HEK293T (cell line): ENCODE measurements around the gene ARID1A.
"Not testable (repeated sequence)": the region's sequence is repeated elsewhere in the genome, so short reads cannot be mapped to it uniquely, and the experiment has no call there.

Source experiments
- CTCF ChIA-PET: fragments of 350-600 bp; formaldehyde crosslinking; extraction: SDS; loops from one replicate; lab custom pipeline; 2021; ENCODE audit warnings: antibody characterized with exemption, inconsistent platforms; lab: Yijun Ruan, JAX
- POLR2A ChIA-PET: fragments of 350-600 bp; formaldehyde crosslinking; extraction: SDS; loops from one replicate; lab custom pipeline; 2020; ENCODE audit warnings: antibody characterized with exemption, inconsistent platforms; lab: Yijun Ruan, JAX
- DNase-seq: peaks from one replicate; pipeline ENCODE4 v3.0.0; 2012; ENCODE audit warnings: mixed read lengths; ENCODE audit errors: extremely low spot score
- ARNT ChIP-seq: fragments of 450-650 bp; IDR thresholded peaks from 2 replicates; pipeline ENCODE4 v1.6.1; 2017; ENCODE audit warnings: mild to moderate bottlenecking
- BHLHE40 ChIP-seq: fragments of 450-650 bp; IDR thresholded peaks from 2 replicates; pipeline ENCODE4 v1.6.1; 2016; ENCODE audit warnings: mild to moderate bottlenecking, moderate library complexity, borderline replicate concordance
- CTBP1 ChIP-seq: fragments of 450-650 bp; IDR thresholded peaks from 2 replicates; pipeline ENCODE4 v1.6.1; 2016; ENCODE audit warnings: borderline replicate concordance
- ELF4 ChIP-seq: fragments of 450-650 bp; IDR thresholded peaks from 2 replicates; pipeline ENCODE4 v1.6.1; 2017; ENCODE audit warnings: antibody characterized with exemption
- FOXA1 ChIP-seq: fragments of 450-650 bp; IDR thresholded peaks from 2 replicates; pipeline ENCODE4 v1.6.1; 2016; ENCODE audit warnings: mild to moderate bottlenecking
- FOXK2 ChIP-seq: fragments of 450-650 bp; IDR thresholded peaks from 2 replicates; pipeline ENCODE4 v1.6.1; 2016; ENCODE audit warnings: mild to moderate bottlenecking
- FOXM1 ChIP-seq: fragments of 450-650 bp; IDR thresholded peaks from 2 replicates; pipeline ENCODE4 v1.6.1; 2017; ENCODE audit warnings: mild to moderate bottlenecking, borderline replicate concordance
- HDGF ChIP-seq: fragments of 450-650 bp; IDR thresholded peaks from 2 replicates; pipeline ENCODE4 v1.6.1; 2017; ENCODE audit warnings: antibody characterized with exemption, borderline replicate concordance
- L3MBTL2 ChIP-seq: fragments of 450-650 bp; conservative IDR thresholded peaks from 2 replicates; pipeline ENCODE4 v1.6.1; 2016; ENCODE audit warnings: mild to moderate bottlenecking
- LEF1 ChIP-seq: fragments of 450-650 bp; IDR thresholded peaks from 2 replicates; pipeline ENCODE4 v1.6.1; 2017; ENCODE audit warnings: mild to moderate bottlenecking, borderline replicate concordance
- NFRKB ChIP-seq: fragments of 450-650 bp; IDR thresholded peaks from 2 replicates; pipeline ENCODE4 v1.6.1; 2016; ENCODE audit warnings: mild to moderate bottlenecking, moderate library complexity
- SP1 ChIP-seq: fragments of 450-650 bp; IDR thresholded peaks from 2 replicates; pipeline ENCODE4 v1.6.1; 2017
- SUZ12 ChIP-seq: fragments of 450-650 bp; IDR thresholded peaks from 2 replicates; pipeline ENCODE4 v1.6.1; 2016; ENCODE audit warnings: mild to moderate bottlenecking
- TARDBP ChIP-seq: fragments of 450-650 bp; IDR thresholded peaks from 2 replicates; pipeline ENCODE4 v1.6.1; 2016
- ZNF384 ChIP-seq: fragments of 450-650 bp; IDR thresholded peaks from 2 replicates; pipeline ENCODE4 v1.6.1; 2016
- TF ChIP-seq, protein P1 (sequence below): fragments of 450-650 bp; IDR thresholded peaks from 2 replicates; pipeline ENCODE4 v1.6.1; 2016

The ARID1A gene

DNA sequence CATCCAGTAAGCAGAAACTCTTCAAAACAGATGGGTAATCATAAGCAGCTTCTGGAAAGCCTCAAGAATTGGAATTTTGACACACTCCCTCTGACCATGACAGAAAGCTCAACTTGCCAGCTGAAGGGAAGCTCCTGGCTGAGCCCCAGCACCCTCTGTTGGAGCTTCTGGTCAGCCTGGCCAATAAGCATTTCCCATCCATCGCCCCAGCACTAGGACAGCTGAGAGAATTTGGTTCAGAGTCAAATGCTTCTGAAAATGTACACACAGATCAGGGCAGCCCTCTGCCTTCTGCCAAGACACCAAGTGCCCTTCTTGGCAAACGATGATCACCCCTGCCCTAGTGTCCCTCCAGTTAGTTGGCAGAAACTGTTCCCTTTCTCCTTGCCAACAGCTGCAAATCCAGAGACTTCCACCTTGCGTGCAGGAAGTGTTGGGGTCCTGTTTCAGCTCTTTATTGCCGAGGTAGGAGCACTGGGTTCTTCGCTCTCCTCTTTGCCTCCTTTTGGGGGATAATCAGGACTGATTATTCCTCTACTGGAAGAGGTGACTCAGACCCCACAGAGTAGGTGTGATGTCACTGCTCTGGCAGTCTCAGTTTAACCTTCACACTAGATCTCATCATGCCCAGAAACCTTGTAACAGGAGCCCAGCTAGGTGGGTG is 103.8 kb downstream of the ARID1A start:
- TF ChIP-seq TARDBP (no peak), FOXA1 (no peak), LEF1 (no peak), BHLHE40 (no peak), ARNT (no peak), ELF4 (no peak), SP1 (no peak), ZNF384 (no peak), CTBP1 (no peak), HDGF (no peak), FOXK2 (no peak), L3MBTL2 (no peak), FOXM1 (no peak), NFRKB (no peak), SUZ12 (no peak)
- TF ChIP-seq, protein P1, sequence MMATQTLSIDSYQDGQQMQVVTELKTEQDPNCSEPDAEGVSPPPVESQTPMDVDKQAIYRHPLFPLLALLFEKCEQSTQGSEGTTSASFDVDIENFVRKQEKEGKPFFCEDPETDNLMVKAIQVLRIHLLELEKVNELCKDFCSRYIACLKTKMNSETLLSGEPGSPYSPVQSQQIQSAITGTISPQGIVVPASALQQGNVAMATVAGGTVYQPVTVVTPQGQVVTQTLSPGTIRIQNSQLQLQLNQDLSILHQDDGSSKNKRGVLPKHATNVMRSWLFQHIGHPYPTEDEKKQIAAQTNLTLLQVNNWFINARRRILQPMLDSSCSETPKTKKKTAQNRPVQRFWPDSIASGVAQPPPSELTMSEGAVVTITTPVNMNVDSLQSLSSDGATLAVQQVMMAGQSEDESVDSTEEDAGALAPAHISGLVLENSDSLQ: no peak
- POLR2A ChIA-PET: interaction anchor here (0.6 to 2.1 kb wide), 8 partner anchors 8 to 108 kb away, joined by 3 to 6 read pairs (median 3); partner anchors contain the start of genes GPN2 and PIGV
- CTCF ChIA-PET: interaction anchor here (0.6 to 2.8 kb wide), 5 partner anchors 10 to 197 kb away, joined by 3 to 14 read pairs (median 4); no protein-coding TSS in a partner anchor
- no peak for DNase-seq

- DNase-seq, CTCF ChIA-PET, POLR2A ChIA-PET: not testable (repeated sequence)
These were observed 108.1 kb downstream of the ARID1A start for GRCh38 chr1:26803932-26804331.

GRCh38 chr1:26810105-26810504 is 114.3 kb downstream of the ARID1A start:
- ChIA-PET CTCF (interaction anchor here (0.6 to 2.7 kb wide), 6 partner anchors 11 to 341 kb away, joined by 3 to 9 read pairs (median 3); no protein-coding TSS in a partner anchor), POLR2A (interaction anchor here (1.5 kb wide), 1 partner anchor 16 kb away, joined by 3 read pairs; the partner anchor contains the start of gene ZDHHC18)
- TF ChIP-seq ZNF384: peak; percentile 96
- peak; percentile 74 for DNase-seq

GRCh38 chr1:26811057-26811456 is 115.2 kb downstream of the ARID1A start:
- TF ChIP-seq ELF4 (no peak), LEF1 (no peak), L3MBTL2 (no peak), ARNT (no peak), NFRKB (no peak), FOXM1 (no peak), FOXA1 (no peak), BHLHE40 (no peak), ZNF384 (no peak), SUZ12 (no peak), CTBP1 (no peak), TARDBP (no peak), HDGF (no peak), SP1 (no peak), FOXK2 (no peak)
- TF ChIP-seq, protein P1: no peak
- DNase-seq: no peak
- POLR2A ChIA-PET: interaction anchor here (0.8 to 1.7 kb wide), 3 partner anchors 15 to 79 kb away, joined by 3 to 4 read pairs (median 3); partner anchors contain the start of genes GPN2 and ZDHHC18
- CTCF ChIA-PET: interaction anchor here (0.6 to 2.7 kb wide), 5 partner anchors 8 to 398 kb away, joined by 3 to 8 read pairs (median 3); no protein-coding TSS in a partner anchor

DNA sequence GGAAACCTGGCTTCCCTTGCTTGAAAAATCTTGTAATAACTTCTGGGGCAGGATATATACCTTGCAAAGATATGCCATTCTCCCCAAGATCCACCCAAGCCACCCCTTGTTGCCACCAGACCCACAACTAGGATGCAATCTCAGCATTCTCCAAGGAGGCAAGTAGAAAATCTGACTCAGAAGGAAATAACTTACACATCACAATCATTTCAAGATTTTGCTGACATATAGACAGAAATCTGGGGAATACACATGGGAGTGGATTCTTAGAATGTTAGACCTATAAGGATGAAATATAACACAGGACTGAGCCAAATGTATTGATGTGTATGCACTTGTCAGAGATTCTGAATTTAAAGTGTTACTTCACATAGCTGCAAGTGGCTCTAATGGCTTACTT is 115.9 kb downstream of the ARID1A start:
- no peak for DNase-seq
- TF ChIP-seq LEF1: no peak
- TF ChIP-seq ARNT: no peak
- no peak for TF ChIP-seq L3MBTL2
- TF ChIP-seq SUZ12: no peak
- TF ChIP-seq TARDBP: no peak
- no peak for TF ChIP-seq CTBP1
- TF ChIP-seq FOXM1: no peak
- TF ChIP-seq ZNF384: no peak
- TF ChIP-seq FOXA1: no peak
- TF ChIP-seq FOXK2: no peak
- TF ChIP-seq HDGF: no peak
- no peak for TF ChIP-seq ELF4
- TF ChIP-seq, protein P1: no peak
- no peak for TF ChIP-seq NFRKB
- TF ChIP-seq BHLHE40: no peak
- TF ChIP-seq SP1: no peak
- CTCF ChIA-PET: interaction anchor here (0.6 to 2.7 kb wide), 3 partner anchors 9 to 281 kb away, joined by 3 to 8 read pairs (median 3); no protein-coding TSS in a partner anchor
- POLR2A ChIA-PET: interaction anchor here (1.1 to 1.7 kb wide), 3 partner anchors 15 to 54 kb away, joined by 3 to 6 read pairs (median 4); partner anchors contain the start of gene ZDHHC18

DNA sequence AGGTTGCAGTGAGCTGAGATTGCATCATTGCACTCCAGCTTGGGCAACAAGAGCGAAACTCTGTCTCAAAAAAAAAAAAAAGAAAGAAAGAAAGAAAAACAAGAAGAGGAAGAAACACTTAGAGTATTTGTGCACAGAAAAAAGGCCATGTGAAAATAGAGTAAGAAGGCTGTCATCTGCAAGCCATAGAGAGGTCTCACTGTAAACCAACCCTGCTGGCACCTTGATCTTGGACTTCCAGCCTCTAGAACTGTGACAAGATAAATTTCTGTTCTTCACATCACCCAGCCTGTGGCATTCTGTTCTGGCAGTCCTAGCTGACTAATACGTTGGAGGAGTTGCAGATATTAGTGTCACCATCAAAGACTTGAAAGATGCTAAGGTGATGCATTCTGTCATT is 118.6 kb downstream of the ARID1A start:
- TF ChIP-seq SP1 (no peak), LEF1 (no peak), L3MBTL2 (no peak), FOXM1 (no peak), CTBP1 (no peak), ZNF384 (no peak), TARDBP (no peak), ARNT (no peak), SUZ12 (no peak), BHLHE40 (no peak), FOXA1 (no peak), HDGF (no peak), FOXK2 (no peak), ELF4 (no peak), NFRKB (no peak)
- TF ChIP-seq, protein P1: no peak
- POLR2A ChIA-PET: no interaction called here
- no peak for DNase-seq
- CTCF ChIA-PET: no interaction called here
